Activated T-cell treated with anti-CD3 and anti-CD28 coated beads for 24 hours (primary cell): ENCODE data around the gene HMX3.

Experiments used
- DNase-seq: peaks from one replicate; pipeline ENCODE4 v3.0.0-alpha.2; 2020; ENCODE audit warnings: low read depth

HMX3 gene

GRCh38 chr10:123134343-123134914 lies 1.3 kb upstream of the HMX3 start:
- no peak for DNase-seq

- DNase-seq: no peak
Measured at GRCh38 chr10:123134915-123135414, 805 bp upstream of the HMX3 start.

GRCh38 chr10:123136221-123136805 lies 543 bp downstream of the HMX3 start:
- DNase-seq: no peak

- DNase-seq: no peak
Measured at GRCh38 chr10:123136806-123137642, 1.3 kb downstream of the HMX3 start.

- no peak for DNase-seq
Measured at GRCh38 chr10:123139165-123139520, 3.4 kb downstream of the HMX3 start.

GRCh38 chr10:123139521-123140163 lies 3.9 kb downstream of the HMX3 start:
- DNase-seq: no peak

- no peak for DNase-seq
Measured at GRCh38 chr10:123140164-123140982, 4.6 kb downstream of the HMX3 start.

GRCh38 chr10:123140983-123141390 lies 5.2 kb downstream of the HMX3 start:
- DNase-seq: no peak

- no peak for DNase-seq
Measured at GRCh38 chr10:123141791-123142700, 6.3 kb downstream of the HMX3 start.

GRCh38 chr10:123142701-123143161 lies 7.0 kb downstream of the HMX3 start:
- no peak for DNase-seq

GRCh38 chr10:123143162-123143824 lies 7.5 kb downstream of the HMX3 start:
- no peak for DNase-seq

GRCh38 chr10:123143825-123144168 lies 8.0 kb downstream of the HMX3 start:
- DNase-seq: no peak

- DNase-seq: no peak
Measured at GRCh38 chr10:123144697-123145541, 9.1 kb downstream of the HMX3 start.

- no peak for DNase-seq
Measured at GRCh38 chr10:123145542-123146012, 9.8 kb downstream of the HMX3 start.

- DNase-seq: no peak
Measured at GRCh38 chr10:123146013-123146893, 10.5 kb downstream of the HMX3 start.

- DNase-seq: no peak
Measured at GRCh38 chr10:123146894-123147634, 11.3 kb downstream of the HMX3 start.
